ENCODE data around the gene LRFN4.
A peak's percentile ranks its signal among the peaks of the same experiment; 100 is the strongest.

The LRFN4 gene

DNA sequence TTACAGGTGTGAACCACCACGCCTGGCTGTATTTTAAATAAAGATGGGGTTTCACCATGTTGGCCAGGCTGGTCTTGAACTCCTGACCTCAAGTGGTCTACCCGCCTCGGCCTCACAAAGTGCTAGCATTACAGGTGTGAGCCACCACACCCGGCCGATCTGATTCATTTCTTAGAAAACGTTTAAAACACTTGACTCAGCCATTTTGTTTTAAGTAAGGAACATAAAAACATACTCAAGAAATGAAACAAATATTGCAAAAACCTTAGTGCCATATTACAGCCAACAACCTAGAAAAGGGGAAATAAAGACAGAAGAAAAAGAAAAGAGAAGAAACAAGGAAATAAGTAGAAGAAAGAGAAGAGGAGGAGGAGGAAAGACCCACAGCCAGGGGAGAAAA lies 17.4 kb downstream of the LRFN4 start:
- DNase-seq = no peak

DNA sequence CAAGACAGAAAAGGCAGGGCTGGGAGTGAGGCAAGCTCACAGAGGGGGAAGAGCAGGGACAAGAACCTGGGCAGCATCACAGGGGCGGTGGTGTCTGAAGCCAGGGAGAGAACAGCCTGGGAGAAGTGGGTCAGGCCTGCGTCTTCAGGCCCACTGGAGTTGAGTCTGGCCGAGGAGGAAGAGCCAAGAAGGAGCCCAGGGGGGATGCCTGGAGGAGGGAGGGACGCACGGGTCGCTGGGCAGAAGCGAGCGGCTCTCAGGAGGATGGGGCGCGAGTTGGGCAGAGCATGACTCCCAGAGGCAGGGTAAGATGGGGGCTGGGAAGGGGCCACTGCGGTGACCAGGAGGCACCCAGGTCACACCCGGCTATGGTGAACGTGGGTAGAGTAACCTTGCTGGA lies 18.5 kb downstream of the LRFN4 start:
- DNase-seq = no peak

DNA sequence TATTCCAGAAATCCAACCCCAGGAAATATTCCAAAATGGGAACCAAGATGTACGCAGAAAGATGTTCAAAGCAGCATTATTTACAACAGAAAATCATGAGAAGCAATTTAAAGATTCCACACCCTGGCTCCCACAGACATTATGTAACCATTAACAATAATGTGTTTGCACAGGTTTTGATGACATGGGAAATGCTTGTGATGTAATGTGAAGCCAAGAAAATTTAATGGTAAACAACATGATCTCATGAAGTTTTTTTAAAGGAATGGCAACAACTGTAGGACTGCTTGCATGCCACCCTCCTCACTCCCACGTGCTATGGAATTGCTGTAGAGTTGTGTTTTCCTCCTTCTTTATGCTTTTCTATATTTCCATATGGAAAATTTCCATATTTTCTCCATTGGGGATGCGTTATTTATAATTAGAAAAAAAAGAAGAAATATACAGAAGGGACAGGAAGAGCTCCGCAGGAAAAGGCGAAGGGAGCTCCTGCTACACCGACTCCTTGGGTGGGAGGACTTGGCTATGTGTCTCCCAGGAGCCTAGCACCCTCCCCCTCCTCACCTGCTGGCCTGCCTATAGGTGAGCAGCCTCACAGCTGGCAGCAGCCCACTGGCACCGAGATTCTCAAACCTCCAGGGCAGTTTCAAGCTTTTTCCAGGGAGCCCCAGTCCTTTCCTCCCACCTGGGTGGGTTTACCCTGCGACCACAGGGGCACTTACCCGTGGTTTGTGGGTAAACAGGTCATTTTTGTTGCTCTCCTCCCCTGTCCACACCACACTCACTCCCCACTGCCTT lies 20.9 kb downstream of the LRFN4 start:
- no peak for DNase-seq

DNA sequence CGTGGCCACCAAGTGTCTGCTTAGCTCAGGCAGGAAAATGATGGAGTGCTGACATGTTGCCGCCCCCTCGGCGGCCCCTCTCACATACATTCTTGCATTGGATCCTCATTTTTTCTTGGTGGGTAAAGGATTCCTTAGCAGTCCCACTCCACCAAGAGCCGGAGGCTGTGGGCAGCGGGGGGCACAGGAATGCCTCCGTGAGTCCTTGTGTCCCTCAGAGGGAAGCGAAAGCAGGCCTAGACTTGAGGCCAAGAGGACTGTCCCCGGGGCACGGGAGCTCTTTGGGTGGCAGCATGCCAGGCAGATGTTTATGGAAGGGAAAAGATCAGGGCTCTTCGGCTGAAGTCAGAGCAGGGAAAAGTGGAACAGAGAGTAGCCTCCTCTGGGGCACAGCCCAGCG lies 21.6 kb downstream of the LRFN4 start:
- DNase-seq = no peak

DNA sequence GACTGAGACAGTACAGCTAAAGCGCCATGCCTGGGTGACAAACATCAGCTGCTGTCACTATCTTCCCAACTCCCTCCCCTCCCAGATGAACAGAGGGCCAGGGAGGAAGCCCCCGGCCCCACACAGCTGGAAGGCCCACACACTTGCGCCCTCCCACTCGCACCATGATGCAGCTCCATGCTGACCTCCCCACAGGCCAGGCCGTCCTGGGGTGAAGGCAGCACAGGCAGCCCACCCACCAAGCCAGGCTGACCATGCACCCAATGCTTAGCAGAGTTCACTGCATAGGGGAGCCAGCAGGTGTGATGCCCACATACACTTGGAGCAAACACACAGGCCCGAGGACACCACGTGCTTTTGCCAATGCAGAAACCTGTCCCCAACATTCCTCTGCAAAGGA lies 22.1 kb downstream of the LRFN4 start:
- DNase-seq = no peak

DNA sequence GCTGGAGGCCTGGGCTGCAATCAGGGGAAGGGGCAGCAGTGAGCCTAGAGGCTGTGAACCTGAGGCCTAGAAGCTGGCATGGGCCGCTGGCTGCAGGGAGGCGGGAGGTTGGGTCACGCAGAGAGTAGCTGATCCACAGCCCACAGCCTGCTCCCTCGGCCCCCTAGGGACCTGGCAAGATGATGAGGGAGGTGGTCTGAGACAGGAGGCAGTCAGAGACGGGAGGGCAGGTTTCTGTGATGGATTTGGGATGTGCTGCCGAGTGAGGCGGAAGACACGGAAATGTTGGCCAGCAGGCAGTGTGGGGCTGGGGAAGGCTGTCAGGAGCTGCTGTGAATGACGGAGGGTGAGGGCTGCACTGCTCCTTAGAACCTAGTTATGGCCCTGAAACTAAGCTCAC lies 22.7 kb downstream of the LRFN4 start:
- DNase-seq = no peak

DNA sequence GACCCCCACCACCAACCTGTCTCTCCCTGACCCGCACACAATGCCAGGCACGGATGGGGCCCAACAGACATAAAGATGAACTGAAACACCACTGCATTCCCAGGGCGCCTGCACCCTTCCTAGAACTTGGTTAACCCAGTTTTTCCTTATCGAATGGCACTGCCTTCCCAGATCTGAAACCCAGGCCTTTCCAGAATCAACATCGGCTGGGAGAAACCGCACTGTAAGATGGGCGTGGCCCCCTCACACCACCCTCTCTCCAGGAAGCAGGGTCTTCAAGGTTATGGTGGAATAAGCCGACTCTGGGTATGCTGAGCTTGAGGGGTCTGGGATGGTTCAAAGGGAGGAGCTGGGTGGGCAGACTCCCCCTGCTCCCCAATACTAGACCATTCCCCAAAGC lies 23.1 kb downstream of the LRFN4 start:
- no peak for DNase-seq

DNA sequence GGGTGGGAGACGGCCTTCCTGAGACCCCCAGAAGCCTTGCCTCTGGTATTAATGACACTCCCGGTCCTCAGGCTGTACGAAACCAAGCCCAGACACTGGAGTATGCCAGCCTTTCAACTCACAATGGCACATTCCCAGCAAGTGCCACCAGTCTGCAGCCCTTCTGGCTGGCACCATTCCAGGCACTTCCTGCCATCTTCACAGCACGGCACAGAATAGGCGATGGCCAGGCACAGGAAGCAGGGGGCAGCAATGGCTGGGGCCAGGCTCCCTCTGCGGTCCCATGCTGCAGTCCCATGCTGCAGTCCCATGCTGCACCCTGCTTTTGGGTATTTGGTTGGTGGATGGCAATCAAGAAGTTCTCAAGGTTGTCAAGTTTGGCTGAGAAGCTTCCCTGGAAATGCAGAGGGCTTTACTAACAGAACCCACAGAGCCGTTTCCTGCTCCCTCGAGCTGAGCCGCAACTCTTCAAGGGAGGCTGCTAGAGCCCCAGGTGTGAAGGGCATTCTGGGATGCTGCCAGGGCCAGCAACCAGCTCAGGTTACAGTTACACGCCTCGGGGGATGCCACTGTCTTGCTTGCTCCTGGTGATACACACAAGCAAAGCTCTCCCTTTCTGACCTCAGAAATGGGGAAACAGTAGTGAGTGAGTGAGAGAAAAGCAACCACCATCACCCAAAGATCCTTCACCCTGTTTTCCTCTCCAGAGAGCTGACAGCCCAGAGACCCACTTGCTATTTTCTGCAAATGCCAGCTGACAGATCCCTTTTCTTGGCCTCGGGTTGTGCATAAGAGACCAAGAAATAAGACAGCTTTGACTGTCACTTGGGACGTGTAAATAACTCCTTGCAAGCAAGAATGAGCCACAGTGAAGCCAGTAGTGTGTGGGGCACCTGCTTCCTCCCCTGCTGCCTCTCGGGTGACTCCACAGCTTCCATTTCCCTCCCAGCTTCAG lies 23.9 kb downstream of the LRFN4 start:
- no peak for DNase-seq

DNA sequence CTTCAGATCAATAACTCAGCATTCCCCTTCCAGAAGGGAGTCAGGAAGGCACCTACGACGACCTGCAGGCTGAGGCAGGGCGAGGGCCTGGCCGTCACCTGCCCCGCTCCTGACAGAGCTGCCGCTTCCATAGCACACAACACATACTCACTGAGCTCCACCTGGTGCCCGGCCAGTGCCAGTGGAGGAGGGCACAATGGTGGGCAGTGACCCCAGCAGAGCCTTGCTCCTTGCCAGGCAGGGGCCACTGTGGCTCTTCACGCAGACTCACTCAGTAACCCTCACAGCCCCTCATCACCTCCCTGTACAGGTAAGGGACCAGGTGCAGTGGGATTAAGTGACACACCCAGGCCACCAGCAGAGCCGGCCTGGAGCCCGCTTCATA lies 24.6 kb downstream of the LRFN4 start:
- DNase-seq = no peak

DNA sequence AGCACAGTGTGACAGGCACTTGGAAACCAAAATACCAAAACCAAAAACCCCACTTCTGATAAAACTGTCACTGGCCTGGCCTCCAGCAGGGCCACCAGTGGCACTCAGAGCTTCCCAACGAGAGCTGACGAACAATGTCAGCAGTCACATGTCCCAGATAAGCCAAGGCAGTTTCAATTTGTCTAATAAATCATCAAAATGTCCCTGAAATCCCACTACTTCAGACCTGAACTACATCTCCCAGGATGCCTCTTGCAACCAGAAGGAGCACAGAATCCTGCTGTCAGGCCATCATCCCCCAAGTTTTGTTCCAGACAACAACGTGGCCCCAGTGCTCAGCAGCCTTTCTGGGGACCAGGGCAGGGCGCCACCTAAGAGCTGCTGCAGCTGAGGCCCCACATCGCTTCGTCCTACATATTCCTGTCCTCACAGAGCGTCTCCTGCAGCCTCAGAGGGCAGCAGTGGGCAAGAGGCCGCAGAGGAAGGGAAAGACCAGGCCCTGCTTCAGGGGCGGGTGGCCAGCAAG lies 25.1 kb downstream of the LRFN4 start:
- DNase-seq = no peak

DNA sequence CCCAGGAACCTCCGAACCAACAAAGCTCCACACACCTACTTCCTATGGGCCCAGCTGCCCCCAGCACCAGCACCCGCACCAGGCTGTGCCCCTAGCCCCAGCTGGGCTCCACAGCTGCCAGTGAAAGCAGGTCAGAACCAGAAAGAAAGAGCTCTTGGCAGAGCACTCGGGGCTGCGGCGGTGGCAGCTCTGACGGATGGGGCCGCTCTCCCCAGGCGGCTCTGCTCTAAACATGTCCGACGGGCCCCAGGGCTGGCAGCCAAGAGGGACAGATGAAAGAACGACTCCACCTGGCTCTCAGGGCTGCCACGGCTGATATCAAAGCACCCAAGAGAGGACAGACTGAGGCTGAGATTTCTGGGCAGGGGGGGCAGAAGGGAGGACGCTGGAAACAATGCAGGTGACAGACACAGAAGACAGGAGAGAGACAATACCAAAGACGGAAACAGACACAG lies 25.7 kb downstream of the LRFN4 start:
- no peak for DNase-seq

DNA sequence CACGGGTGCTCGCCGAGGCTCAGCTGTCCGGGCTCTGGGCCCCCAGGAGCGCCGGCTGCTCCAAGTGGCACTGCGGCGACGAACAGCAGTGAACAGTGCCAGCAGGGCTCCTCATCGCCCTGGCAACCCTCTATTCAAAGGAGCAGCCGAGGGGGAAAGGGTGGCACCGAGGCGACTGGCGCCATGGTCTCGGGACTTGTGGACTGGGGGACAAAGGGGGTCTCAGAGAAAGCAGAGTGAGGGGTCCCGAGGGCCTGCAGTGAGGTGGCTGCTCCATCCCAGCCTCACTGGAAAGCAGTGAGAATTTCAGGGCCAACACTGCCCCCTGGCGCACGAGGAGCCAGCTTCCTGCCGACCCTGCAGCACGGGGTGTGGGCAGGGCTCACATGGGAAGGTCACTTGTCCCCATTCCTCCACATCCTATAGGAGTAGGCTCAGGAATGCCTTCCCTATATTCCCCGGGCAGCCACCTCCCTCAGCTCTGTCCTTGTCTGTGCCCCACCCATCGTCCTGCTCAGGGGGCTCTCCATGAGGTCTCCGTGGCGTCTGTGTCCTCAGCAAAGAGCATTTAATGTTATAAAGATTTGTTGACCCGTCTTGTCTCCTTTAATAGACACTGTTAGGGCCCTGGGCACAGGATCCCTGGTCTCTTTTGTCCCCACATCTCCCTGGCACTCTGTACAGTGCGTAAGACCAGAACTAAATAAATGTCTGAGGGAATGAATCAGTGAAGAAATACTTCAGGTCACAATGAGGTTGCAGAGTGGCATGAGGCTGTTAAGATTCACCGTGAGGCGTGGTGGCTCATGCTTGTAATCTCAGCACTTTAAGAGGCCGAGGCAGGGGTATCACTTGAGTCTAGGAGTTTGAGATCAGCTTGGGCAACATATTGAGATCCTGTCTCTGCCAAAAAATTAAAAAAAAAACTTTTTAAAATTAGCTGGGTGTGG lies 26.4 kb downstream of the LRFN4 start:
- DNase-seq = peak; percentile 80

DNA sequence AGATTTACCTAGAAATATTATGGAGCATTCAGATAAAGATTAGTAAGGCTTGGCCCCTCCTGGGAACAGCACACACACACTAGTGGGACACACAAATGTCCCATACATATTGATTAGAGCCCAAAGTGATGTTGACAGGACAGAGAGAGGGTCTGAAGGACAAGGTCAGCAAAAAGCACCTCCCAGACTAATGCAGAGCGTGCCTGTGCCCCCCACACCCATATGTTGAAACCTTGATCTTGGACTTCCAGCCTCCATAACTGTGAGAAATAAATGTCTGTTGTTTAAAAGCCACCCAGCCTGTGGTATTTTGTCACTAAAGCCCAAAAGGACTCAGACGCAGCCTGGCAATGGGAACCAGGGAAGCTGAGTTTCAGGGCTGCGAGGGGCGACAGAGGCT lies 27.6 kb downstream of the LRFN4 start:
- no peak for DNase-seq

DNA sequence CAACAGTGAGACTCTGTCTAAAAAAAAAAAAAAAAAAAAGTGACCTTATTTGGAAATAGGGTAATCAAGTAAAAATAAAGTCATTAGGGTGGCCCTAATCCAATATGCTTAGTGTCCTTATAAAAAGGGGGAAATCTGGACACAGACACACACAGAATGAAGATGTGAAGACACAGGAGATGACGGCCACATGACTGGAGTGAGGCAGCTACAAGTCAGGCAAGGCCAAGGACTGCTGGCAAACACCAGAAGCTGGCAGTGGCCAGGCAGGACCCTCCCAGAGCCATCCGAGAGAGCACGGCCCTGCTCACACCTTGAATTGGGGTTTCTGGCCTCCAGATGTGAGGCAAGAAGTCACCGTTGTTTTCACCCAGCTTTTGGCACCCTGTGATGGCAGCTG lies 28.6 kb downstream of the LRFN4 start:
- DNase-seq = no peak

DNA sequence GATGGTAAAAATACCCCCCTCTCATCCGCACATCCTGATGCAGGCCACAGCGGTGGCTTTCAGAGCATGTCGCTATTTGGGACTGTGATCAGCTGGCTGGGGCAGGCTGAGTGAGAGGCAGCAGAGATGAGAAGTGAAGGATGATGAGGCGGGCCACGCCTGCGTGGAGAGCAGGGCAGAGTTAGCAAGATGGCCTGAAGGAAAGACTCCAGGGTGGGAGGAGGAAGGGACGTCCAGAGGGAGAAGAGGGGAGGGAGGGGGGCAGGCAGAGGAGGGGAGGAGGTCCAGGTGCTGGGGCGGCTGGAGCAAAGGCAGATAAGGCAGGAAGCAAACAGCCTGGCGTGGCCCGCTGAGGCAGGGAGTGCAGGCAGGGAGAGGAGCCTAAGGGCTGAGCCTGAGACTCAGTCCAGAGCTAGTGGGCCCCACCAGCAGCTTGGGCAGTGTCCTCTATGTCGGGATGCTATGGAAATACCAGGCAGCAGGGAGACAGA lies 29.1 kb downstream of the LRFN4 start:
- DNase-seq = no peak

DNA sequence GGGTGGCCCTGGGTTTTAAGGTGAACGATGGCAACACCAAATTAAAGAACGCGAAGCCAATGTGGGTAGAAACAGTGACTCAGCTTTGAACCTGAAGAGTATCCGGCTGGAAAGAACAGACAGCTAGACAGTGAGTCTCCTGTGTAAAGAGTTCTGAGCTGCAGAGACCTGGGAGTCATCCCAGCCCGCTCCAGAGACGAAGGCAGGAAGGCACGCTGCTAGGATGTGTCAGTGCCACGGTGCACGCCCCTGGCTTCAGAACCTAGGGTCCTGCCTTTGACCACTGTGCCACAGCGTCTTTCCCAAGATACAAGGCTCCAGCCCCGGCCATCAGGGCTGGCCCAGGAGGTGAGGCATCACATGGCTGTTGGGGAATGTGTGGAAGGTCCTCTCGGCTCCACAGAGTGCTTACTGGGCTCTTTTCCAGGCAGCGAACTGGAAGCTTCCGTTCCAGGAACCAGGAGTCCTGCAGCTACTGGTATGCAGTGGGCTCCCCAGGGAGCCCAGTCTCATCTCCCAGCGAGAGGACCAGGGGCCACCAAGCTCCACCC lies 29.9 kb downstream of the LRFN4 start:
- DNase-seq = no peak

DNA sequence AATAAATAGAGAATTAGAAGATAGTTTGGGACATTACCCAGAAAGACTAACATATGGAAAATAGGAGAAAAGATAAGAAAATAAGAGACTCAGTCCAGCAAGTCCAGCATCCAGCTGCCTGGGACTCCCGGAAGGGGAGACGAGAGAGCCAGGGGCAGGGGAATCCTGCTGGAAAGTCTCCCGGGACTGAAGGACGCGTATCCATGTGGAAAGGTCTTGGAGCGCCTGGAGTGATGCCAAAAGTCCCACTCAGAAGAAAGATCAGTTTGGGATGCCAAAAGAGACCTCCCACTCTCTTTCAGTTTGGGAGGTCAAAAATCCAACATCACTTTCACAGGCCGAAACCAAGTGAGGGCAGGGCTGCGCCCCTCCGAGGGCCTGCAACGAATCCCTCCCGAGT lies 30.7 kb downstream of the LRFN4 start:
- no peak for DNase-seq

DNA sequence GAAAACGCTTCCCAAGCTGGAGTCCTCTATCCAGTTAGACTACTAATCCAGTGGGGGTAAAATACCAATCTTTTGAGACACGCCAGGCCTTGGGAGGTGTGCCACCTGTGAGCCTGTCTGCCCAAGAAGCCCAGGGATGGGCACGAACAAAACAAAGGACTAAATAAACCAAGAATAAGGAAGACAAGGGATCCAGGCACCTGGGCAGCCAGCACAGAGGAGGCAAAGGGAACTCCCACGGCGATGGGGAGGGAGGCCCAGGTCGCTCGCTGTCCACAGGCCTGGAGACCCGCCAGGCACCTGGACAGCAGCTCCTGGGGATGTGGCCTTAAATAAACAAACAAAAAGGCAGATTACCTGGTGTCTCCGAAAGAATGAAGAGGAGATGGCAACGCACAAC lies 31.4 kb downstream of the LRFN4 start:
- DNase-seq = no peak

DNA sequence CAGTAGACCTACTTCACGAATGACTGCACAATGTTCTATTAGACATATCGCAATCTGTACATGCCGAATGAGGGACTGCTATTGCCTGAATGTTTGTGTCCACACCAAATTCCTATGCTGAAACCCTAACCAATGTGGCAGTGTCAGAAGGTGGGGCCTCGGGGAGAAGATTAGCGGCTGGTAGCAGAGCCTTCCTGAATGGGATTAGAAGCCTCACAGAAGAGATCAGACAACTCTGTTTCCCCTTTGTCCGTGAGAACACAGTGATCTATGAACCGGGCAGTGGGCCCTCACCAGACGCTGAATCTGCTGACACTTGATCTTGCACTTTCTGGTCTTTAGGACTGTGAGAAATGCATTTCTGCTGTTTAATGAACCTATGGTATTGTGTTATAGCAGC lies 33.1 kb downstream of the LRFN4 start:
- DNase-seq = no peak

DNA sequence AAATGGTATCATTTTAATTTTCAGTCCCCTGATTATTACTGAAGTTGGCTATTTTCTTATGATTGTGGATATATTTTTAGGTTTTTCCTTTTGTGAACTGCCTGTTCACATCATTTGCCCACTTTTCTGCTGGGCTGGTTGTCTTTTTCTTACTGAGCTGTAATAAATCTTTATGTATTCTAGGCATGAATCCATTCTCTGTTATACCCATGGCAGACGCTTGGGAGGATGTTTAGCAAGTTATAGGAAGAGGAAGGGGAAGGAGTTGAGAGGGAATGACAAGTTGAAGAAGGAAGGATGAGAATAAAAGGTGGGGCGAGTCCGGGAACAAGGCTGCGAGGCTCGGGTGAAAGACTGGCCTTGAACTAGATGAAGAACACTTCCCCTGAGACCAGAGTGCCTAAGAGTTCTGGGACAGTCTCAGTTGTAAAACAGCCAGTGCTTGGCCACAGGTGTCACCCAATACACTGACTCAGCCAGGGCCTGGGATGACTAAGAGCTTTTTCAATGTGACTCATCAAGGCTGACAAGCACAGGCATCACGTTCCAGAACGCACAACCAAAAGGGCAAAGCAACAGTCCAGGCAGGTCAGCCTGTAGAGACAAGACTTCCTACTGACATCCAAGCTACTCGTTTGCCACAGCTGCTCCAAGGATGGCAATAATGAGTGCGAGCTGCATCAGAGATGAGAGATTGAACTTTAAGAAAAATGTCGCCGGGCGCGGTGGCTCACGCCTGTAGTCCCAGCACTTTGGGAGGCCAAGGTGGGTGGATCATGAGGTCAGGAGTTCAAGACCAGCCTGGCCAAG lies 35.2 kb downstream of the LRFN4 start:
- DNase-seq = peak; percentile 80

DNA sequence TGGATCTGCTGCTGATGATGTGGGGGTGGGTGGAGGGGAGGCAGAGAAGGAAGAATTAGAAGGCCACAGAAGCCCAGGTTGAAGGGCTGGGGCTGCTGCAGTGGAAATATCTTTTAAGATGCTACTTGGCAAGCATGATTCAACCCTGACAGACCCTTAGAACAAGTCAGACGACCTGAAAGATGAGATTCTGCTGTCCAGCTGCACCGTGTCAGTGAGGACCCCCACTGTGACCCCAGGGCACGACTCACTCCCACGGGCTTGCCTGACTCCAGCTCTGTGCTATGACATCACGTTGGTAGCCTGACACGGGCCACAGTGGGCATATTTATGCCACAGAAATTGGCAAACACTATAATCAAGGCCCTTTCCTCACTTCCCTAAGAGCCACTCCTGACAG lies 36.0 kb downstream of the LRFN4 start:
- no peak for DNase-seq

All from stimulated activated CD4-positive, alpha-beta T cell treated with anti-CD3 and anti-CD28 coated beads, Interleukin-15, amount 100 ng/mL, for 24 hours (primary cell).